T-helper 2 cell treated with Interferon-gamma antibody and Interleukin-4, amounts not matched to agents 5 μg/mL and 100 μg/mL, for 36 hours (primary cell): ENCODE results near the gene CREB3.

Source experiments
- DNase-seq: peaks from one replicate; pipeline ENCODE4 v3.0.0; 2021; ENCODE audit warnings: low spot score
- H3K27ac Mint-ChIP-seq: one replicate; pipeline ENCODE4 v1.8.0; 2021; ENCODE audit warnings: mild to moderate bottlenecking, mixed read lengths
- H3K27me3 Mint-ChIP-seq: one replicate; pipeline ENCODE4 v1.8.0; 2021; ENCODE audit warnings: low read depth, mixed read lengths
- H3K36me3 Mint-ChIP-seq: one replicate; pipeline ENCODE4 v1.8.0; 2021; ENCODE audit warnings: low read depth, mixed read lengths
- H3K4me1 Mint-ChIP-seq: one replicate; pipeline ENCODE4 v1.8.0; 2021; ENCODE audit warnings: low read depth, mixed read lengths
- H3K4me3 Mint-ChIP-seq: one replicate; pipeline ENCODE4 v1.8.0; 2022; ENCODE audit warnings: mild to moderate bottlenecking, moderate library complexity, mixed read lengths
- H3K9me3 Mint-ChIP-seq: one replicate; pipeline ENCODE4 v1.8.0; 2021; ENCODE audit warnings: mixed read lengths

The CREB3 gene

DNA sequence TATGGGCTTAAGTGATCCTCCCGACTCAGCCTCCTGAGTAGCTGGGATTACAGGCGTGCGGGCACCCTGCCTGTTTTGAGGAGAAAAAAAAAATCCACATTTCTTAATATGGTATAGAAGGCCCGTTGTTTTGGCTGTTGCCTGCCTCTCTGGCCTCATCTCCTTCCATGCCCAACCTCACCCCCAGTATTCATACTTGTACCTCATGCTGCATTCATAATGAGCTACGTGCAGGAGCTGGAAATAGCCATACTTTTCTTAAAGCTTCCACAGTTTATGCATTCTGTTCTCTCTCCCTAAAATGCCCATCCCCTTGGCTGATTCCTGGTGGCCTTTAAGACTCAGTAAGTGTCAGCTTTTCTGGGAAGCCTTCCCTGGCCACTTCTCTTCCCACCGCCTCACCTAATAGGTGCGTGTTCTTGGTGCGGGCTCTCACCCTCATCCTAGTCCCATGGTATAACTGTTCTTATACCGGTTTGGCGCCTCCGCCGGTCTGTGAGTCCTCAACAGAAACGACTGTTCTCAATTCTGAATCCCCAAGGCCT is 40.6 kb upstream of the CREB3 start:
- Mint-ChIP-seq H3K36me3 (peaks cover 8% of the 10 kb centered on the region), H3K27me3 (no peaks in the 10 kb centered on the region), H3K9me3 (no peaks in the 10 kb centered on the region), H3K27ac (no peak overlapping the region), H3K4me3 (peak overlapping the region; percentile 84), H3K4me1 (peaks cover 13% of the 10 kb centered on the region)
- no peak for DNase-seq

DNA sequence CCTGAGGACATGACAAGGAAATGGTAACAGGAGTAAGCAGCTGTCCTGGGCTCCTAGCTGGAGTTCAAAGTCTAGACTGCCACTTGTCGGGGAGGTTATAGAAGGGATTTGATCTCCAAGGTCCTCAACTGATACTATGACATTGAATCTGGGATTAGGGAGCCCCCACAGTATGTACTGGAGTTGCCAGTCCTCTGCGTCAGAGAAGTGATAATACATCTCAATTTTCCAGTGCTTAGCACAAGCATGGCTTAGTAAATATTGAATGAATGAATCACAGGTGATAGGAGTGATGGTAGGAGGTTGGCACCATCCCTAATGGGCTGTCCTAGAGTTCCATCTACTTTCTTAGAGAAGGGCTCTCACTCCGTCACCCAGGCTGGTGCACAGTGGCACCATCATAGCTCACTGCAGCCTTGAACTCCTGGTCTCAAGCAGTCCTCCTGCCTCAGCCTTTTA is 36.5 kb upstream of the CREB3 start:
- Mint-ChIP-seq H3K9me3 (no peaks in the 10 kb centered on the region), H3K36me3 (peaks cover 20% of the 10 kb centered on the region), H3K27ac (no peak overlapping the region), H3K4me1 (peaks cover 4% of the 10 kb centered on the region), H3K27me3 (no peaks in the 10 kb centered on the region), H3K4me3 (no peak overlapping the region)
- no peak for DNase-seq

DNA sequence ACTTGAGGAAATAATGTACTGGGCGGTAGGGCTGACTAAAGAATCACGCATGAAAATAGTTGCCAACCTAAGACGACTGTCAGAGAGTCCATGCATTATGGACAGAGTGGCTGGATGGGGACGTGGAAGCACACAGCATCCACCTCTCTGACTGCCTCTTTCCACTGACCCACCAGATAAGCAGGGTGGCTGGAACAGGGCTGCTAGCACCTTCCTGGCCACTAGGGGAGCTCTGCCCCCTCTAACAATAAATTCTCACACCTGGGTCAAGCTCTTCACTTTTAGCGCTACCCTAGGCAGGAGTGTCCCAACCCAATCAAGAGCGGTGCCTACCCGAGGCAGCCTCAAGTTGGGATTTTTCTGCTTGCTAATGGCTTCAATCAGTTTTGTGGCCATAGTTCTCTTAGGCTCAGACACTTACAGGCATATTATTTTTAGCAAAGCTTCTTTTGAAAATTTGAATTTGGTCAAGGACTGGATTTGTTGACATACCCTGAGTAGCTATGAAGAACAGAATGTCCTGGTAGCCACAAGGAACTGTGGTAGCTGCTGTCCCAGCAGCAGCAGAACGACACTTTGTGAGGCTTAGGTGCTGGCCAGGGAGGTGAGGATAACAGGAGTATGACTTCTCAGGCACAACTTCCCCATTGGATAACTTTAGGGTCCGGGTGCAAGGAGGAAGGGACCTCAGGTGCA is 35.8 kb upstream of the CREB3 start:
- Mint-ChIP-seq H3K27ac (no peak overlapping the region), H3K36me3 (peaks cover 20% of the 10 kb centered on the region), H3K27me3 (no peaks in the 10 kb centered on the region), H3K9me3 (no peaks in the 10 kb centered on the region), H3K4me3 (no peak overlapping the region), H3K4me1 (no peaks in the 10 kb centered on the region)
- DNase-seq, result peak; percentile 44

- Mint-ChIP-seq H3K4me1 (no peaks in the 10 kb centered on the region), H3K4me3 (no peak overlapping the region), H3K27ac (no peak overlapping the region), H3K36me3 (peaks cover 20% of the 10 kb centered on the region), H3K9me3 (no peaks in the 10 kb centered on the region), H3K27me3 (no peaks in the 10 kb centered on the region)
- DNase-seq, result no peak
Observed at GRCh38 chr9:35697486-35697885, 35.0 kb upstream of the CREB3 start.

DNA sequence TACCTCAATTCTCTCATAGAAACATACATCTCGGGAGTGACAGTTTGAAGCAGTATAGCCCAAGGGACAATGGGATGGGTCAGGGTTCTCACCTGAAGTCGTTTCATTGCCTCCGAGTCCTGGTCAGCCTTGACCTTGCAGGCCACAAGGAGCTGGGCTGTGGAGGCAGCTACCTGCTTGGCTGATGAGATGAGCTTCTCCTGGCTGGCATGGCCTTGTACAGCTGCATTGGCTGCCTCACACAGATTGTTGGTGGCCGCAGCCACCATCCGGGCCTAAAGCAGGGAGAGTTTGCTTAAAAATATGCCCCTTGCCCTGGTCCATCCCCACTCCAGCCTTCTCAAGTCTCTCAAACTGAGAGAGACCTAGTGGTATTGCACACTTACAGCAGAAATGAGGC is 34.2 kb upstream of the CREB3 start:
- Mint-ChIP-seq H3K27ac (no peak overlapping the region), H3K4me1 (no peaks in the 10 kb centered on the region), H3K36me3 (peaks cover 27% of the 10 kb centered on the region), H3K27me3 (no peaks in the 10 kb centered on the region), H3K4me3 (no peak overlapping the region), H3K9me3 (no peaks in the 10 kb centered on the region)
- no peak for DNase-seq

GRCh38 chr9:35700031-35700430 is 32.4 kb upstream of the CREB3 start:
- no peak for DNase-seq
- H3K4me3 Mint-ChIP-seq, result no peak overlapping the region
- H3K9me3 Mint-ChIP-seq, result no peaks in the 10 kb centered on the region
- no peak overlapping the region for H3K27ac Mint-ChIP-seq
- H3K36me3 Mint-ChIP-seq, result peaks cover 43% of the 10 kb centered on the region
- H3K27me3 Mint-ChIP-seq, result no peaks in the 10 kb centered on the region
- no peaks in the 10 kb centered on the region for H3K4me1 Mint-ChIP-seq

DNA sequence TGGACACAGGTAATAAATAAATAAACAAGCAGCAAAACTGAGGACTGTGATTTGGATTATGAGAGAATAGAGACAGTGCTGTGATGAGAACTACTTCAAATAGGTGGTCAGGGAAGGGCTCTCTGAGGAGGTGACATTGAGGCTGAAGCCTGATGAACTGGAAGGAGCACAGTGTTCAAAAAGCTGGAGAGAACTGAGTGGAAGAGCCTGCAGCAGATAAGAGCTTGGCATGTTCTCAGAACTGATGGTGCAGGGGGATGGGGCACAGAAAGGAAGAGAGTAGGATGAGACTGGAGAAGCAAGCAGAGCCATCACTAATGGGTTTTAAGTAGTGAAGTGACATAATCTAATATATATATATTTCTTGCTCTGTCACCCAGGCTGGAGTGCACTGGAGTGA is 31.5 kb upstream of the CREB3 start:
- peaks cover 48% of the 10 kb centered on the region for H3K36me3 Mint-ChIP-seq
- H3K4me3 Mint-ChIP-seq, result no peak overlapping the region
- H3K9me3 Mint-ChIP-seq, result no peaks in the 10 kb centered on the region
- no peak overlapping the region for H3K27ac Mint-ChIP-seq
- no peaks in the 10 kb centered on the region for H3K27me3 Mint-ChIP-seq
- DNase-seq, result no peak
- no peaks in the 10 kb centered on the region for H3K4me1 Mint-ChIP-seq

- H3K4me3 Mint-ChIP-seq, result no peak overlapping the region
- H3K36me3 Mint-ChIP-seq, result peaks cover 45% of the 10 kb centered on the region
- no peak for DNase-seq
- no peak overlapping the region for H3K27ac Mint-ChIP-seq
- H3K4me1 Mint-ChIP-seq, result no peaks in the 10 kb centered on the region
- no peaks in the 10 kb centered on the region for H3K9me3 Mint-ChIP-seq
- no peaks in the 10 kb centered on the region for H3K27me3 Mint-ChIP-seq
Observed at GRCh38 chr9:35702696-35703095, 29.8 kb upstream of the CREB3 start.

- Mint-ChIP-seq H3K9me3 (no peaks in the 10 kb centered on the region), H3K27ac (no peak overlapping the region), H3K4me1 (no peaks in the 10 kb centered on the region), H3K27me3 (no peaks in the 10 kb centered on the region), H3K4me3 (no peak overlapping the region), H3K36me3 (peaks cover 55% of the 10 kb centered on the region)
- DNase-seq, result no peak
Observed at GRCh38 chr9:35703906-35704672, 28.4 kb upstream of the CREB3 start.

DNA sequence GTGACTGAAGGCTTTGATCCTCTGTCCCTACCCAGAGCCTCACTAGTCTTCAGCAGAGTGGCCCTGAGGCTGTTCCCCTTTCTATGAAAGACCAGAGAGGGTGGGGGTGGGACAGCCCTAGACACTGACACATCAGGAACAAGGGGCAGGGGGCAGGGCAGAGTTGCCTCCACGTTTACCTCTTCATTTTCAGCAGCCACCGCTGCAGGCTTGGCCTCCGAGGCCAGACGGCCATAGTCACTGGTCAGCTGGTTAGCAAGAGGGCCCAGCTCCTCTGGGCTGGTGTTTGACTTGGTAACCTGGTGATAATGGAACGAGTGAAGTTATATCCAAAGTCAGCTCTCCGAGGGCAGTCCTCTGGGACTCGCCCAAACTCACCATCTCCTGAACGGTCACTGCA is 27.1 kb upstream of the CREB3 start:
- Mint-ChIP-seq H3K4me1 (no peaks in the 10 kb centered on the region), H3K36me3 (peaks cover 61% of the 10 kb centered on the region), H3K27ac (no peak overlapping the region), H3K4me3 (no peak overlapping the region), H3K9me3 (no peaks in the 10 kb centered on the region), H3K27me3 (no peaks in the 10 kb centered on the region)
- no peak for DNase-seq

- Mint-ChIP-seq H3K4me1 (no peaks in the 10 kb centered on the region), H3K27me3 (no peaks in the 10 kb centered on the region), H3K27ac (no peak overlapping the region), H3K36me3 (peaks cover 67% of the 10 kb centered on the region), H3K9me3 (no peaks in the 10 kb centered on the region), H3K4me3 (no peak overlapping the region)
- DNase-seq, result no peak
Observed at GRCh38 chr9:35705836-35706430, 26.5 kb upstream of the CREB3 start.

DNA sequence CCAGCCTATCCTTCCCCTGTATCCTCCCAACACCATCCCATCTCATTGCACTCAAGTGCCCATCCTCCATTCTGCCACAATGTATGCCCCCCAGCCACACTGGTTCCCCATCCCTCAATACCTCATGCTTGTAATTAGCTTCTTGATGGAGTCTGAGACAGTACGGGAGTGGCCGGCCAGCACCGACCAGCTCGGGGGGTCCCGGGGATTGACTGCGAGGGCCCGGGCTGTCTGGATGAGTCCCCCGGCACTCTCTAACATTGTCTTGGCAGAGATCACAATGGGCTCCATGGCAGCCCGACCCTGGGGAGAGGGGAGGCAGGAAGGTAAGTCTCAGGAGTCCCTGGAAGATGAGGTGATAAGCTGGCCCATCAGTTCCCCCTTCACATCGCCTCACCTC is 25.5 kb upstream of the CREB3 start:
- H3K36me3 Mint-ChIP-seq, result peaks cover 77% of the 10 kb centered on the region
- no peak overlapping the region for H3K27ac Mint-ChIP-seq
- no peak for DNase-seq
- H3K4me1 Mint-ChIP-seq, result no peaks in the 10 kb centered on the region
- H3K27me3 Mint-ChIP-seq, result no peaks in the 10 kb centered on the region
- H3K4me3 Mint-ChIP-seq, result no peak overlapping the region
- H3K9me3 Mint-ChIP-seq, result no peaks in the 10 kb centered on the region

DNA sequence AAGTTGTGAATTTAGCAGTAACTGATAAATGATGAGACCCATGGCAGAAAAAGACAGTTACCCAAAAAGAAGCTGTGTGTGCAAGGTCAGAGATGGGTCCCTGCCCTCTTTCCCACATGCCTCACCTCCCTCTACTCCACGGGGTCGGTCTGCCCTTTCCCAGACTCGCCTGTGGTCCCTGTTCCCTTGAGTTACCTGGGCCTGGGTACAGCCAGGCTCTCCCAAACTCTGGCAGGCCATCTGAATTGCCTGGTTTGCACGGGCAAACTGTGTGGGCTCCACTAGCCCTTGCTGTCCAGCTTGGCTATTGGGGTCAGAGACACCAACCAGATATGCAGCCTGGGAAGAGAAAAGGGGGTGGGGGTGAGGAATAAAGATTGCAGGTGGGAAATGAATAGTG is 24.3 kb upstream of the CREB3 start:
- H3K27ac Mint-ChIP-seq, result no peak overlapping the region
- no peaks in the 10 kb centered on the region for H3K27me3 Mint-ChIP-seq
- DNase-seq, result no peak
- H3K9me3 Mint-ChIP-seq, result no peaks in the 10 kb centered on the region
- no peaks in the 10 kb centered on the region for H3K4me1 Mint-ChIP-seq
- no peak overlapping the region for H3K4me3 Mint-ChIP-seq
- H3K36me3 Mint-ChIP-seq, result peaks cover 83% of the 10 kb centered on the region

DNA sequence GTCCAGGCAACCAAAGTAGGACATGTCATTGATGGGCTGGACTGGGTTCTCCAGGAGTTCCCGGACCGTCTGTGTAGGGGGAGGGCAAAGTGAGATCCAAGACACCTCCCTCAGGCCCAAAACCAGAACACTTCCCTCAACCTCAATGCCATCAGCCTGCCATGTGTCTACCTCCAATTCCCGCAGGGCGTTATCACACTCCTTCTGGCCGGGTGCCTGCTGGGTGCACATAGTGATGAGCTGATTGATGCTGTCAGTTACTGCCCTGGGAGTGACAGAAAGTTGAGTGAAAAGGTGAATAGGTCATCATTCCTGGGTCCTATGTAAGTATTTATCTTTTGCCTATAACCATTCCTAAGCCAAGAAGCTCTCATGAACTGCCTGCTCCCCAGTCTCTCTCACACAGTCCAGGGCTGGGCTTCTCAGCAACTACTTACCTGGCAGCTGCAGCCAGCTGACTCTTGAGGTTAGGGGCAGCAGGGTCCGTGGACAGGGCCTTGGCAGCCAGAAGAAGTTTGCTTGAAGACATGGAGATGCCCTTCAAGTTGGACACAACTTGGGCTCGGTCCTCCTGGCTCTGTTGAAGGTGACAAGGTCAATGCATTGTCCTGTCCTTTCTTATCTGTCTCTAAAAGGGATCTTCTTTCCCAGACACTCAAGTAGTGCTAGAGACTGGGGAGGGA is 21.5 kb upstream of the CREB3 start:
- Mint-ChIP-seq H3K9me3 (no peaks in the 10 kb centered on the region), H3K27ac (no peak overlapping the region), H3K4me3 (no peak overlapping the region), H3K4me1 (peaks cover 2% of the 10 kb centered on the region), H3K27me3 (no peaks in the 10 kb centered on the region), H3K36me3 (peaks cover 88% of the 10 kb centered on the region)
- DNase-seq, result no peak
